Measurements from ENCODE around the gene REV3L. TPM values are rescaled to one million over a fixed set of nuclear protein-coding genes. Genes with fewer than 3 reads are reported as not detected.

REV3L gene
- total RNA-seq, 2 experiments from 2014 or later, result 20.1 to 27.6 TPM

DNA sequence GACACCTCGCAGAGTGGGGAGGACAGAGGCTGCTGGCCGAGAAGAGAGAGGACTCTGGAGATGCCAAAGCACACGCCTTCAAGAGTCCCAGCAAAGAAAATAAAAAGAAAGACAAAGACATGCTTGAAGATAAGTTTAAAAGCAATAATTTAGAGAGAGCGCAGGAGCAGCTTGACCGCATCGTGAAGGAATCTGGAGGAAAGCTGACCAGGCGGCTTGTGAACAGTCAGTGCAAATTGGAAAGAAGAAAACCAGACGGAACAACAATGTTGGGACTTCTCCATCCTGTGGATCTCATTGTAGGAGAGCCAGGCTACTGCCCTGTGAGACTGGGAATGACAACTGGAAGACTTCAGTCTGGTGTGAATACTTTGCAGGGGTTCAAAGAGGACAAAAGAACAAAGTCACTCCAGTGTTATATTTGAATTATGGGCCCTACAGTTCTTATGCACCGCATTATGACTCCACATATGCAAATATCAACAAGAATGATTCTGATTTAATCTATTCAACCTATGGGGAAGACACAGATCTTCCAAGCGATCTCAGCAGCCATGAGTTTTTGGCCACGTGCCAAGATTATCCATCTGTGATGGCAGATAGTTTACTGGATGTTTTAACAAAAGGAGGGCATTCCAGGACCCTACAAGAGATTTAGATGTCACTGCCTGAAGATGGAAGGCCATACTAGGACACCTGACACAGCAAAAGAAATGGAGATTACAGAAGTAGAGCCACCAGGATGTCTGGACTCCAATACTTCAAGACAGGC, 52.2 kb downstream of the REV3L start:
- peaks cover 15% of the 10 kb centered on the region for H3K9me3 Mint-ChIP-seq
- H3K27ac Mint-ChIP-seq, result no peak overlapping the region
- H3K4me1 Mint-ChIP-seq (ENCODE audit: low read depth), result peaks cover 55% of the 10 kb centered on the region
- no peaks in the 10 kb centered on the region for H3K27me3 Mint-ChIP-seq
- H3K4me3 Mint-ChIP-seq, result no peak overlapping the region
- ChIA-PET POLR2A (no interaction called here), CTCF (no interaction called here)
- no peak for TF ChIP-seq CTCF (IDR thresholded peaks at IDR 0.05)
- no peak for DNase-seq
- intact Hi-C loops (cut with micrococcal nuclease), result no loop called here
- peaks cover 39% of the 10 kb centered on the region for H3K36me3 Mint-ChIP-seq (ENCODE audit: low read depth)
- ATAC-seq, result no peak

GRCh38 chr6:111429571-111429970, 53.4 kb downstream of the REV3L start:
- Mint-ChIP-seq H3K36me3 (ENCODE audit: low read depth) (peaks cover 32% of the 10 kb centered on the region), H3K4me3 (no peak overlapping the region), H3K4me1 (ENCODE audit: low read depth) (peaks cover 52% of the 10 kb centered on the region), H3K27me3 (no peaks in the 10 kb centered on the region), H3K9me3 (peaks cover 11% of the 10 kb centered on the region), H3K27ac (no peak overlapping the region)
- no peak for TF ChIP-seq CTCF (IDR thresholded peaks at IDR 0.05)
- DNase-seq (no peak), ATAC-seq (no peak)
- intact Hi-C loops (cut with micrococcal nuclease), result no loop called here
- ChIA-PET POLR2A (no interaction called here), CTCF (no interaction called here)

DNA sequence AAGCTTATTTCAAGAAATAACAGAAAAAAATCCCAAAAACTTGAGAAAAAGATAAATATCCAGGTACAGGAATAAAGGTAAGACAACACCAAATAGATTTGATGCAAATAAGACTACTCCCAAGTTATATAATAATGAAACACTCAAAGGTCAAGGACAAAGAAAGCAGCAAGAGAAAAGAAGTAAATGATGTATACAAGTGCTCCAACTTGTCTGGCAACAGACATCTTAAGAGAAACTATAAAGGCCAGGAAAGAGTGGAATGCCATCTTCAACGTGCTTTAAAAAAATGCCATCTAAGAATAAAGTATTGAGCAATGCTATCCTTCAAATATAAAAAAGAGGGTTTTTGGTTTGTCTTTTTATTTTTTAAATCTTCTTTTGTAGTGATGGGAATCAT, 54.2 kb downstream of the REV3L start:
- no peak for TF ChIP-seq CTCF (IDR thresholded peaks at IDR 0.05)
- peaks cover 59% of the 10 kb centered on the region for H3K4me1 Mint-ChIP-seq (ENCODE audit: low read depth)
- ATAC-seq (no peak), DNase-seq (no peak)
- no peak overlapping the region for H3K4me3 Mint-ChIP-seq
- peaks cover 11% of the 10 kb centered on the region for H3K9me3 Mint-ChIP-seq
- H3K27ac Mint-ChIP-seq, result no peak overlapping the region
- peaks cover 32% of the 10 kb centered on the region for H3K36me3 Mint-ChIP-seq (ENCODE audit: low read depth)
- ChIA-PET CTCF (no interaction called here), POLR2A (no interaction called here)
- H3K27me3 Mint-ChIP-seq, result no peaks in the 10 kb centered on the region
- intact Hi-C loops (cut with micrococcal nuclease), result no loop called here

GRCh38 chr6:111427341-111428116, 55.5 kb downstream of the REV3L start:
- Mint-ChIP-seq H3K27me3 (no peaks in the 10 kb centered on the region), H3K27ac (no peak overlapping the region), H3K9me3 (peaks cover 11% of the 10 kb centered on the region), H3K36me3 (ENCODE audit: low read depth) (peaks cover 32% of the 10 kb centered on the region), H3K4me1 (ENCODE audit: low read depth) (peaks cover 57% of the 10 kb centered on the region), H3K4me3 (peak overlapping the region; percentile 44)
- peak; percentile 82 for ATAC-seq
- POLR2A ChIA-PET, result no interaction called here
- intact Hi-C loops (cut with micrococcal nuclease), result no loop called here
- TF ChIP-seq CTCF (IDR thresholded peaks at IDR 0.05), result no peak
- CTCF ChIA-PET, result no interaction called here
- peak; percentile 54 for DNase-seq

Data from activated CD8-positive, alpha-beta T cell treated with anti-CD3 and anti-CD28 coated beads for 36 hours (primary cell).